Activated T-cell treated with anti-CD3 and anti-CD28 coated beads, Interleukin-2, amount 50 U/mL, for 72 hours (primary cell): ENCODE data around the gene ELAVL3. TPM values are rescaled to one million over a fixed set of nuclear protein-coding genes. Genes with fewer than 3 reads are reported as not detected.

Experiments used
- ATAC-seq, 2 donors: fragments of 150-1000 bp; cut with Tn5 transposase; replicated peaks in 1 of 2; 2 replicates each; pipeline ENCODE4 v1.10.0; 2021; ENCODE audit warnings: moderate library complexity in 2 of 2, mild to moderate bottlenecking in 1 of 2
- DNase-seq, 2 donors: peaks; one replicate each; pipeline ENCODE4 v3.0.0; 2021 to 2022; ENCODE audit warnings: mixed read lengths in 1 of 2
- H3K27ac Mint-ChIP-seq: one replicate; pipeline ENCODE4 v1.8.0; 2022; ENCODE audit warnings: mild to moderate bottlenecking, moderate library complexity, mixed read lengths
- H3K27me3 Mint-ChIP-seq: one replicate; pipeline ENCODE4 v1.8.0; 2022; ENCODE audit warnings: low read depth, mixed read lengths
- H3K36me3 Mint-ChIP-seq, 2 donors: one replicate each; pipeline ENCODE4 v1.8.0; 2022; ENCODE audit warnings: mixed read lengths in 2 of 2, mild to moderate bottlenecking in 1 of 2; ENCODE audit not compliant: insufficient read depth in 2 of 2
- H3K4me1 Mint-ChIP-seq: one replicate; pipeline ENCODE4 v1.8.0; 2022; ENCODE audit warnings: low read depth, mixed read lengths
- H3K4me3 Mint-ChIP-seq, 2 donors: one replicate each; pipeline ENCODE4 v1.8.0; 2022; ENCODE audit warnings: mild to moderate bottlenecking in 2 of 2, mixed read lengths in 2 of 2, moderate library complexity in 2 of 2
- H3K9me3 Mint-ChIP-seq, 2 donors: one replicate each; pipeline ENCODE4 v1.8.0; 2022; ENCODE audit warnings: mixed read lengths in 2 of 2
- total RNA-seq, 2 donors: library from RNA; stranded (reverse); gene quantifications; one replicate each; pipeline ENCODE4 v1.2.3, GENCODE V29; 2022

The ELAVL3 gene
- under 1 TPM in 1 of 2 donors, not detected in 1; 0.48 TPM for total RNA-seq

DNA sequence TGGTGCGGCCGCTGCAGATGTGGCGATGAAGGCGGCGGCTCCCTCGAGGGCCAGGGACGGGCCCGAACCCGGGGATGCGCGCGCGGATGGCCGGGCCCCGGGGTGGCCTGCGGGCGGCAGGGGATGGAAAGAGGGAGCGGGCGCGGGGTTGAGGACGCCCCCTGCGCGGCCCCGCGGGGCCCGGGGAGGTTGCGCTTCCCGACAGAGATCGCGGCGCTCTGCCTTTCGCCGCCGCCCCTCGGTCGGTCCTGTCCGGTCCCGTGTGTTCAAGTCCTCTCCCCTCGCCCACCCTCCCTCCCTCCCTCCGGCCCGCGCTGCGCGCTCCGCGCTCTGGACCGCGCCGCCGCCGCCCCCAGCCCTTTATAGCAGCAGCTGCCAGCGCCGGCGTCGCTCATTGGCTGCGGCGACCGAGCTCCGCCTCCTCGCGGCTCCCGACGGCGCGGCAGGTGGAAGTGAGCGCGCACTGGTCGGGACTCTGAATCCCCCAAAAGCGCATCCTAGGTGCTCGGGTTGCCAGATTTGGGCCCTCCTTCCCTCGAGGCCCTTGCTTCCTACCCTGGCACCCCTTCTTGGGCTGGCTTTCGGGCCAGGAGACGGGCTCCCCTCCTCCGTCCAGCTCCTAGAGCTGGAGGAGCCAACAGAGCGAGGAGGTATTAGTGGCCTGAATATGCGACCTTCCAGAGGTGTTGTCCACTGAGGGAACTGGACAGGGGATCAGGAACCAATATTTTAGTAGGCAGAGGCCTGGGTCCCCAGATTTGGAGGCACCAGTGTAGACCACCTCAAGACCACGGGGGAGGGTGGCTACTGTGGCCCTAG lies at the start of gene ELAVL3:
TSS of gene ELAVL3 (minus strand) at position 332 of the 819 bp plus-strand sequence. CDS start 438 bp downstream, outside the sequence.
- ATAC-seq (no peak), DNase-seq (peak in 1 of 2 donors; percentile 34)
- Mint-ChIP-seq H3K4me3 (peak within 1 kb of the TSS; percentile 84 to 91), H3K36me3 (peaks cover 1% of the 10 kb centered on the region in 2 donors), H3K27me3 (peaks cover 24% of the 10 kb centered on the region), H3K9me3 (no peaks in the 10 kb centered on the region), H3K4me1 (peaks cover 25% of the 10 kb centered on the region), H3K27ac (no peak within 1 kb of the TSS)

DNA sequence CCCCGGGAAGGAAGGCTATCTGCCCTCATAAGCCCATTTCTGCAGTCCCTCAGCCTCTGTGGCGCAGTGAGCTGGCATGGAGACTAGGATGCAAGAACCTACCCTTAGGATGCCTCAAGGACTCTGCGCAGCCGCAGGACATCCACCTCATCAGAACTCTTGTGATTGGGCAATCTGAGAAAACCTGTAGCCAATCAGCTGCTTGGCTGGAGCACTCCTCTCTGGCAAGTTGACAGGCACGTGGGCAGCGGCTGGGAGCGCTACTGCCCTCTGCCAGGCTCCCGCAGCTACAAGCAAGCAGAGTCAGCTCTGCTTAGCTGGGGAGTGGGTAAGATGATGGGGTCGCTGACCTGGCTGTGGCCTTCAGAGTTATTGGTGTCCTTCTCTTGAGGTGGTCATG lies 49.6 kb upstream of the ELAVL3 start:
- peaks cover 10% of the 10 kb centered on the region for H3K27me3 Mint-ChIP-seq
- peaks cover 0 to 3% of the 10 kb centered on the region in 2 donors for H3K36me3 Mint-ChIP-seq
- H3K27ac Mint-ChIP-seq = no peak overlapping the region
- H3K9me3 Mint-ChIP-seq = no peaks in the 10 kb centered on the region
- ATAC-seq (peak in 1 of 2 donors; percentile 4), DNase-seq (peak; percentile 49 to 66)
- peaks cover 36% of the 10 kb centered on the region for H3K4me1 Mint-ChIP-seq
- H3K4me3 Mint-ChIP-seq = no peak overlapping the region

DNA sequence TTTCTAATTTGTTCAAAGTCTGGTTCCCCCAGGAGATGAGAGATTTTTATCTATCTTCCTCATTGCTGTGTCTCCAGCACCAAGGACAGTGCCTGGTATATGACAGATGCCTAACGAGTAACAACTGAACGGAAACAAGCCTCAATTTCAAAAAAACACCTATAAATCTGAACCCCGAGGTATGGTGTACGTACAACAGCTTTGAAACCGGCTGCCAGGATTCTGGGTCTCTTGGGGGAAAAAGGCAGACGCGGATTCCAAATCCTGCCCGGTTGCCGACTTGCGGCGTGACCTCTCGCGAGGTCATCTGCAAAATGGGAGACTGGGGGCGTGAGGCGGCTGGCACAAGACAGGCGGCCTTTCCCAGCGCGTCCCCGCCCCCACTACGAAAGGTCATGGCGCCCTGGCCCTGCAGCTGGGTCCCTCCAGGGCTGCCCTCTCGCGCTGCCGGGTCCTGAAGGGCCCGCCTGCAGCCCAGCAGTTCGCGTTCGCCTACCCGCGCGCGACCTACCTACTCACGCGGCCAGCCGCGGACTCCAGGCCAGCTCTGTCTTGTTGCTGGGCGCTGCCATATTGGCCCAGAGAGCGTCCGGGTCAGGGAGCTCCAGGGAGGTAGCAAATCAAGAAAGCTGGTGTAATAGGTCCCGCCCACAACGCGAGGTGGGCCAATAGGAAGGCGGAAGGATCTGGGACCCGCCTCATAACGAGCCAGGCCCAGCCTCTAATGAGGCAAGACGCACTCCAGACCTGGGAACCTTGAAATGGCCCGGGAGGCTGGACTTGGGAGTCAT lies 47.9 kb upstream of the ELAVL3 start, which contains the start of gene ECSIT:
TSS of gene ECSIT (minus strand) at position 584 of the 791 bp plus-strand sequence. CDS start 9,964 bp downstream, outside the sequence.
- peak within 1 kb of the TSS; percentile 99 for H3K4me3 Mint-ChIP-seq
- DNase-seq (peak; percentile 94 to 96), ATAC-seq (peak; percentile 94 to 95)
- H3K9me3 Mint-ChIP-seq = no peaks in the 10 kb centered on the region
- H3K36me3 Mint-ChIP-seq = peaks cover 0 to 3% of the 10 kb centered on the region in 2 donors
- H3K4me1 Mint-ChIP-seq = peaks cover 34% of the 10 kb centered on the region
- H3K27ac Mint-ChIP-seq = peak within 1 kb of the TSS; percentile 95
- H3K27me3 Mint-ChIP-seq = no peaks in the 10 kb centered on the region

DNA sequence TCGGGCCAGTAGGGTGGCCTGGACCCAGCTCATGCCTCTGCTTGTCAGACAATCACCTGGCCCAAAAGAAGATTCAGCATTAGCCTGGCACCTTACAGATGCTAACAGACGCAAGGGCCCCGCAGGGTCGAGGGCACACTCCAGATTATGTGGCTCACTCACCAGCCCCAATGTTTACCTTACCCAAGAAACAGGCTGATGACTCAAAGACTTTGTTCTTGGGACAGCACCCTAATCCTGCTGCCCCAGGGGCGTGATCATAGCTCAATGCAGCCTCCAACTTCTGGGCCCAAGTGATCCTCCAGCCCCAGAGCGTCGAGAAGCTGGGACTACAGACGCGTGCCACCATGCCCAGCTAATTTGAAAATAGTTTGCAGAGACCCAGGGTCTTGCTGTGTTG lies 38.3 kb upstream of the ELAVL3 start:
- H3K4me1 Mint-ChIP-seq = no peaks in the 10 kb centered on the region
- no peaks in the 10 kb centered on the region for H3K27me3 Mint-ChIP-seq
- no peak overlapping the region for H3K4me3 Mint-ChIP-seq
- H3K27ac Mint-ChIP-seq = no peak overlapping the region
- H3K36me3 Mint-ChIP-seq = no peaks in the 10 kb centered on the region
- ATAC-seq (no peak), DNase-seq (no peak)
- no peaks in the 10 kb centered on the region for H3K9me3 Mint-ChIP-seq

DNA sequence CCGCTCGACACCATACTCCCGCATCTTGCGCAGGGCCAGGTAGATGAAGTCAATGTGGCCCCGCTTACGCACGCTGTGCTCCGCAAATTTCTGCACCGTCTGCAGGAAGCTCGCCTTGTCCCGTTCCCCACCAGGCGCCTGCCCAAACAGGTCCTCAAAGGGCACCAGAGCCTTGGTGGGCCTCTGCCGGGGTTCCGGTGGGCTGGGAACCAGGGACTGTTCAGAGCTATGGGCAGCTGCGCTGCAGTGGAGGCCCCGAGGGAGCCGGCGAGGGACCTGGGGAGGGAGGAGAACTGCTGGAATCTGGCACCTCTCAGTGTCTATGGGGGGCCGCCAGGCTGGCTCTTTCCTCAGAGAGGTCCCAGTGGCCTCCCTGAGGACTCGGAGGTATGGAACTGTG lies 33.1 kb upstream of the ELAVL3 start:
- H3K27me3 Mint-ChIP-seq = no peaks in the 10 kb centered on the region
- H3K9me3 Mint-ChIP-seq = no peaks in the 10 kb centered on the region
- ATAC-seq (no peak), DNase-seq (no peak)
- H3K4me3 Mint-ChIP-seq = no peak overlapping the region
- H3K4me1 Mint-ChIP-seq = no peaks in the 10 kb centered on the region
- peaks cover 0 to 10% of the 10 kb centered on the region in 2 donors for H3K36me3 Mint-ChIP-seq
- no peak overlapping the region for H3K27ac Mint-ChIP-seq

DNA sequence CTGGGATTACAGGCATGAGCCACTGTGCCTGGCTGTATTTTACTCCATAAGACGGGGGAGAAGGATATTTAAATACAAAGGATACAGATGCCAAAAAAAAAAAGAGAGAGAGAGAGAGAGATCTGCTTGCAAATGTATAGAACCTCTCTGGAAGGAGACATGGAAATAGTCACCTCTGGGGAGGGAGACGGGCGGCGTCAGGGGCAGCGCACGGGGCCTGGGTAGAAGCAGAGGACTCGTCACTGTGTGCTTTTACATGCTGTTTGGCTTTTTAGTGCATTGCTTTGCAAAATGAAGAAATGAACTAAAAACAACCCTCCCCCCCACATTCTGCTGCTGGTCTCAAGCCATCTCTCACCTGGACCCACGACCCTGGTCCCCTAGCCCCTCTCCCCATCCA lies 29.6 kb upstream of the ELAVL3 start:
- DNase-seq (no peak), ATAC-seq (no peak)
- Mint-ChIP-seq H3K9me3 (no peaks in the 10 kb centered on the region), H3K4me1 (peaks cover 18% of the 10 kb centered on the region), H3K27ac (no peak overlapping the region), H3K4me3 (no peak overlapping the region), H3K27me3 (no peaks in the 10 kb centered on the region), H3K36me3 (peaks cover 0 to 10% of the 10 kb centered on the region in 2 donors)

DNA sequence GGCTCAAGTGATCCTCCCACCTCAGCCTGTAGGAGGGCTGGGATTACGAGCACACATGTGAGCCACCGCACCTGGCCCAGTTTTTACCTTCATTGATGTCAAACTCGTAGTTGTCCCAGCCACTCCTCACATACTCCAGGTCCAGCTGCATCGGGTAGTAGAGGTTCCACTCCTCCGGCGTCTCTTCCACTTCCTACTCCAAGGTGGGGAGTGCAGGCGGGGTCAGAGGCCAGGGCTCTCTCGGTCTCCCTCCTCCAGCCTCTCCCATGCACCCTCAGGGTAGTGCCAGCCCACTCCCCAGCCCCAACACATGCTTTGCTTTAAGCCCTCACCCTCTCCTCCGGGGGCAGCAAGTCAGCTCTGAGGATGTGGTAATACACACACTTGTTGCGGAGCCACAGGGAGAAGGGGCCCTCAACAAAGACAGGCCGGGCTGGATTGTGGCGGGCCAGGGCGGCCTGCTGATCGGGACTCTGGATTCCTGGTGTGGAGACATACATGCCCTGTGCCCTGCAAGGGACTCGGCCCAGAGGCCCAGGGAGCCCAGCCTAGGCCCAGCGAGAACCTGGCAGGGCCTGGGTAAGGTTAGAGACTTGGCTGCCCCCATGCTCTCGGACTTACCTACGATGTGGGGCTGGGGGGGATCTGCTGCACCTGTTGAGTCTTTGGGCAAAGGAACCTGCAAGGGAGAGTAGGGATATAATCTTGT lies 26.7 kb upstream of the ELAVL3 start:
- Mint-ChIP-seq H3K4me3 (peak overlapping the region; percentile 86 to 97), H3K27ac (peak overlapping the region; percentile 50), H3K36me3 (peaks cover 0 to 8% of the 10 kb centered on the region in 2 donors), H3K9me3 (no peaks in the 10 kb centered on the region), H3K4me1 (peaks cover 27% of the 10 kb centered on the region), H3K27me3 (no peaks in the 10 kb centered on the region)
- ATAC-seq (no peak), DNase-seq (no peak)

DNA sequence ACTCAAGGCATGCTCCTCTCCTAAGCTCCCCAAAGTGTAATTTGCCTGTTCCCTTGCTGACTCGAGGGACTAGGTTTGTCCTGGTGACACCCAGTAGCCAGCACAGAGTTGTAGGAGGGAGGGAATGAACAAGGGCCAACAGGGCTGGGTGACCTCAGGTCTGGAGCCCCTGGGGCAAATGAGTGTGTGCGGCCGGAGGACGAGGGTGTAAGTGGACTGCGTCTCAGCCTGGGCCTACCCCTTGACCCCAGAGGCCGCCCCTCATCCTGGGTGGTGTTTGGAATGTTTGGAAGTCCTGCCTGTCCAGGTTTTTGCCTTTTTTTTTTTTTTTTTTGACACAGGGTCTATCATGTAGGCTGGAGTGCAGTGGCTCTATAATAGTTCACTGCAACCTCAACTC lies 26.1 kb upstream of the ELAVL3 start:
- Mint-ChIP-seq H3K27ac (peak overlapping the region; percentile 79), H3K36me3 (peaks cover 0 to 8% of the 10 kb centered on the region in 2 donors), H3K4me3 (peak overlapping the region; percentile 86 to 97), H3K4me1 (peaks cover 27% of the 10 kb centered on the region), H3K9me3 (no peaks in the 10 kb centered on the region), H3K27me3 (no peaks in the 10 kb centered on the region)
- ATAC-seq (no peak), DNase-seq (no peak)

DNA sequence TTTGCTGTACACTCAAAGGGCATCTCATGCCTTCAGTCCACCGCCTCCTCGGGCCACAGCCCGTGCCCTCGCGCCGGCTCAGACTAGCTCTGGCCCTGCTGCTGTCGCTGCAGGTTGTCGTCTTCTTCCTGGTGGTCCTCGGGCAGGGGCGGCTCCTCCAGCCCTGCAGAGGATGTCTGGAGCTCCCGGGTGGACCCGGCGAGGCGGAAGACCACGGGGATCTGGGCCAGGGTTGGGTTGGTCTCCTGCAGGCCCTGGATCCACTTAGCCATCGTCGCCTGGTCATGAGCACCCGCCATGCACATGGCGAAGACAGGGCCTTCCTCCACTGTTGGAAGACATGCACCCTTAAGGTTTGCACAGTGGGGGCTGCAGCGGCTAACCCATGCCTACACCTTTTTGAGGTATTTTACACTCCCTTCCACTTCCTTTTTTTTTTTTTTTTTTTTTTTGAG lies 25.3 kb upstream of the ELAVL3 start:
- no peak for DNase-seq
- H3K27me3 Mint-ChIP-seq = no peaks in the 10 kb centered on the region
- ATAC-seq = peak; percentile 19 to 38
- H3K4me3 Mint-ChIP-seq = peak overlapping the region; percentile 86 to 97
- H3K9me3 Mint-ChIP-seq = no peaks in the 10 kb centered on the region
- peaks cover 0 to 9% of the 10 kb centered on the region in 2 donors for H3K36me3 Mint-ChIP-seq
- H3K4me1 Mint-ChIP-seq = peaks cover 27% of the 10 kb centered on the region
- H3K27ac Mint-ChIP-seq = peak overlapping the region; percentile 79

DNA sequence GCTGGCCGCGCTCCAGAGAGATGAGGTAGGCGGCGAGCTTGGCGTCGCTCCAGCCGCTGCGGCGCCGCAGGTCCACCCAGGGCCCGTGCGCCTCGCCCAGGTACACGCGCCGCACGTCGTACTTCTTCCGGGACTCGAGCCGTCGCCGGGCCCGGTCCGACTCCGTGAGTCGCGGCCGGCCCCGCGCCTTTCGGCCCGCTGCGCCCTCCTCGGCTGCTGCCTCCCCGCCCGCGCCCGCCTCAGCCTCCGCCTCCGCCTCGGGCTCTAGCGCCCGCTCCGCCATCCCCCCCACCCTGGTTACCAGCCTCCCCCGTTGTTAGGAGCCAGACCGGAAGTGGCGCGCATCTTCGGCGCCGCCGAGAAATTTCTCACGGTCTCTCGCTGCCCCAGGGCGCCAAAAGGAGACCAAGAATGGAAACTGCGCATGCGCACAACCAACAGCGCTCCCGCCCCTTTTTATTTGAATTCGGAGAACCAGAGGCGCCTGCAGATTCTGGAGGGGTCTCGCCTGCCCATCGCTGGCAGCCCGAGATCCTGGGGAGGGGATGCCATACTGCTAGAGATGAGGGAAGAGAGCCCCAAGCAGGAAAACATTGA lies 24.8 kb upstream of the ELAVL3 start, which contains the start of gene ZNF653:
TSS of gene ZNF653 (minus strand) at position 336 of the 597 bp plus-strand sequence. CDS start at position 283, 53 bp downstream.
- DNase-seq (peak; percentile 93 to 95), ATAC-seq (peak; percentile 76 to 77)
- H3K27me3 Mint-ChIP-seq = no peaks in the 10 kb centered on the region
- H3K36me3 Mint-ChIP-seq = peaks cover 0 to 6% of the 10 kb centered on the region in 2 donors
- no peaks in the 10 kb centered on the region for H3K9me3 Mint-ChIP-seq
- peak within 1 kb of the TSS; percentile 86 to 97 for H3K4me3 Mint-ChIP-seq
- peaks cover 27% of the 10 kb centered on the region for H3K4me1 Mint-ChIP-seq
- H3K27ac Mint-ChIP-seq = peak within 1 kb of the TSS; percentile 95

DNA sequence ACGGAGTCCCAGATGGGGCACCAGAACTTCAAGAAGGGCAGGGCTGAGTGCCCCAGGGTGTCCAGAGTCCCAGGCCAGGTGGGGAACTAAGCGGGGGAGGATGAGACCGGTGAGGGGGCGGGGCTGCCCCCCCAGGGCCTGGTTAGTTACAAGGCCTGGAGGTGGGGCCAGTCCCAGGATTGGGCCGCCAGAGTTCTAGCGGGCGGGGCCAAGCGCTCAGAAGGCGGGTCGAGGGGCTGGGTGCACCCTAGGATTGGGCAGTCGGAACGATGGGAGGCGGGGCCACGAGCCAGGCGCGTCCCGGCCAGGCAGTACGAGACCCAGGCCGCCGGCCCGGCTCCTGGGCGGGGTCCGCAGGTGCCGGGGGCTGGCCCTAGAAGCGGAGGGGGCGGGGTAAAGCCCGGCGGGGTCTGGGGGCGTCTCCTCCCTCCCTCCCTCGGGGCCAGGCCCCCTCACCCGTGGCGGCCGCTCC lies 24.2 kb upstream of the ELAVL3 start:
- H3K9me3 Mint-ChIP-seq = no peaks in the 10 kb centered on the region
- no peaks in the 10 kb centered on the region for H3K27me3 Mint-ChIP-seq
- H3K27ac Mint-ChIP-seq = peak overlapping the region; percentile 44
- H3K36me3 Mint-ChIP-seq = peaks cover 0 to 3% of the 10 kb centered on the region in 2 donors
- DNase-seq (peak; percentile 98 to 99), ATAC-seq (peak; percentile 94)
- peaks cover 27% of the 10 kb centered on the region for H3K4me1 Mint-ChIP-seq
- peak overlapping the region; percentile 86 to 97 for H3K4me3 Mint-ChIP-seq

DNA sequence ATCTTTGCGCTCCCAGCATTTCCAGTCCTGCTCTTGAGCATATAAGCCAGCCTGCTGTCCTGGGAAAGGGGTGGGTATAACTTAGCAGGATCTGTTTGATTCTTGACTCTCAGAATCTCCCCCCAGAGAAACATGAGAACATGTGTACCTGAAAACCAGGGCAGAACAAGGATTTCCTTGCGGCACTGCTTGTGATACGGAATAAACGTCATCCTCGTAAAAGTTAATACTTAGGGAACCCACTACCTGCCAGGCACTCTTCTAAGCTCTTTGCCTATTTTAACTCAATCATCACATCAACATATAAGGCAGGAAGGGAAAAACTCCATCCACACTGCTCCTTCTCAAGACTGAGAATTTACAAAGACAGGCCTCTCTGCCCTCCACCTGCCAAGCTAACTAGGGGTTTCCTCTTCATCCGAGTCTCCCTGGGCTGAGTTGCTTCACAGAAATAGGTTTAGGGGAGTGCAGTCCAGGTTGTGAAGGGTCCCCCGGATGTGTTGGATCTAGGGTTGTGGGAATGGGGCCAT lies 23.7 kb upstream of the ELAVL3 start:
- H3K27me3 Mint-ChIP-seq = no peaks in the 10 kb centered on the region
- DNase-seq = no peak
- peak overlapping the region; percentile 86 to 97 for H3K4me3 Mint-ChIP-seq
- H3K4me1 Mint-ChIP-seq = peaks cover 27% of the 10 kb centered on the region
- no peaks in the 10 kb centered on the region for H3K9me3 Mint-ChIP-seq
- H3K36me3 Mint-ChIP-seq = peaks cover 0 to 3% of the 10 kb centered on the region in 2 donors
- peak overlapping the region; percentile 44 for H3K27ac Mint-ChIP-seq
- ATAC-seq = no peak
